Gastrocnemius medialis (tissue), 4 donors: Measurements from ENCODE around the gene PCSK6. TPM values are rescaled to one million over a fixed set of nuclear protein-coding genes. Genes with fewer than 3 reads are reported as not detected.

Experiments used
- ATAC-seq, 2 donors: fragments of 150-250 bp; one replicate each; pipeline ENCODE4 v1.9.1; 2016
- DNase-seq, 2 donors: peaks; one replicate each; pipeline ENCODE4 v3.0.0-alpha.2; 2019
- H3K27ac ChIP-seq, 4 donors: fragments of 200-600 bp; sonication (generic); 1 replicate in 1 of 4; 2 replicates in 3 of 4; pipeline ENCODE4 v1.5.1; 2016 to 2018; ENCODE audit warnings: mild to moderate bottlenecking in 2 of 4, moderate library complexity in 1 of 4
- H3K27me3 ChIP-seq, 3 donors: fragments of 200-600 bp; sonication (generic) in 2 of 3; 1 replicate in 1 of 3; 2 replicates in 2 of 3; pipeline versions ENCODE4 v1.5.1 to v1.6.0; 2016 to 2019; ENCODE audit warnings: mild to moderate bottlenecking in 1 of 3, moderate library complexity in 1 of 3
- H3K36me3 ChIP-seq, 2 donors: fragments of 200-600 bp; sonication (generic) in 1 of 2; one replicate each; pipeline ENCODE4 v1.5.1; 2017 to 2018
- H3K4me1 ChIP-seq, 2 donors: fragments of 200-600 bp; sonication (generic) in 1 of 2; one replicate each; pipeline ENCODE4 v1.5.1; 2016 to 2017; ENCODE audit warnings: mild to moderate bottlenecking in 2 of 2
- H3K4me3 ChIP-seq, 4 donors: fragments of 200-600 bp; sonication (generic) in 3 of 4; 1 replicate in 1 of 4; 2 replicates in 3 of 4; pipeline ENCODE4 v1.5.1; 2016 to 2019; ENCODE audit warnings: mild to moderate bottlenecking in 2 of 4
- H3K9me3 ChIP-seq, 3 donors: fragments of 200-600 bp; sonication (generic) in 2 of 3; 1 replicate in 1 of 3; 2 replicates in 2 of 3; pipeline ENCODE4 v1.5.1; 2016 to 2019
- CTCF ChIP-seq, 5 experiments: fragments of 450-650 bp in 3 of 5; fragments of 200-600 bp in 2 of 5; sonication (generic) in 2 of 5; IDR thresholded peaks in 4 of 5; conservative IDR thresholded peaks in 1 of 5; 1 replicate in 4 of 5; 2 replicates in 1 of 5; pipeline ENCODE4 v1.5.1; 2016 to 2019; ENCODE audit warnings: antibody characterized with exemption in 5 of 5, mild to moderate bottlenecking in 3 of 5, moderate library complexity in 3 of 5
- POLR2A ChIP-seq, 2 donors: fragments of 450-650 bp; IDR thresholded peaks; one replicate each; pipeline ENCODE4 v1.6.1; 2017; ENCODE audit warnings: antibody characterized with exemption in 2 of 2, mild to moderate bottlenecking in 2 of 2, moderate library complexity in 2 of 2
- in situ Hi-C, 4 donors: fragments of 200-750 bp; cut with MboI; loops; one replicate each; pipeline versions ENCODE4 v1.15.0 to v1.8.0; 2017; ENCODE audit warnings: low sequenced_read_pairs in 4 of 4
- intact Hi-C: fragments of 100-400 bp; cut with DNase I; formaldehyde crosslinking; loops from one replicate; pipeline ENCODE4 v1.15.1; 2023; ENCODE audit warnings: low total_unique reads
- total RNA-seq, 4 donors: library from RNA; depleted of rRNA; stranded (reverse); fragments of >200 nt; gene quantifications; one replicate each; pipeline versions ENCODE4 v1.1.0 to v1.2.3, GENCODE V29; 2016

Gene PCSK6
- total RNA-seq, 4 donors from 2014 or later: 12.8 to 46.0 (median 23.6) TPM

- TF ChIP-seq CTCF (IDR thresholded peaks at IDR 0.05 in 4 of 5, conservative IDR thresholded peaks at IDR 0.05 in 1 of 5) (no peak), POLR2A (IDR thresholded peaks at IDR 0.05) (no peak)
- DNase-seq: peak in 1 of 2 donors; percentile 64
- H3K27me3 ChIP-seq: no peaks in the 10 kb centered on the region
- intact Hi-C loops: no loop called here
- peaks cover 0 to 31% of the 10 kb centered on the region in 2 donors for H3K36me3 ChIP-seq
- no peaks in the 10 kb centered on the region for H3K9me3 ChIP-seq
- in situ Hi-C loops: loop anchor here (10.0 to 25.0 kb wide), 4 partner anchors 355 to 655 kb away; partner anchors contain the start of genes ASB7 (in 2 of the 4), LINS1 (in 2 of the 4) and LRRK1 (in 2 of the 4)
- peak overlapping the region in 1 of 4 donors; percentile 17 for H3K4me3 ChIP-seq
- H3K27ac ChIP-seq: peak overlapping the region; percentile 37 to 57 (median 52)
- ATAC-seq: peak; percentile 61 to 63
- H3K4me1 ChIP-seq: peaks cover 2 to 24% of the 10 kb centered on the region in 2 donors
Observed at GRCh38 chr15:101267320-101268104, 222.0 kb downstream of the PCSK6 start.

DNA sequence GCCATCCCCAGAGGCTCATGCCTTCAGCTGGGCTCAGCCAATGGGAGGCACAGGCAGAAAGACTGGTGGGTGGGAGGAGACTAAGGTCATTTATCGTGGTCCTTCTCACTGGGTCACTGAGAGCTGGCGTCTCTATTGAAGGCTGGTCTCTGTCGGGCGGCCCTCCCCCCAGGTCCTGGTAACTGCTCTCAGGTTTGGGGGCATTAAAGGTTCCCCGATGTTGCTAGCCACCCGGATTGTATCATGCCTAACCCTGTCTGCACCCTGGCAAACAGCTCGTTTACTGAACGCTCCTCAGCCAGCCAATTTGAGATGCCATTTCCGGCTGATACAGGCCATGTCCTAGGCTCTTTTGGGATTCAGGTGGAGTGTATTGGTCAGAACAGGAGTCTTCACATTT, 222.7 kb downstream of the PCSK6 start:
- no peak for DNase-seq
- peaks cover 0 to 17% of the 10 kb centered on the region in 2 donors for H3K4me1 ChIP-seq
- in situ Hi-C loops (loop anchor here (10.0 to 25.0 kb wide), 4 partner anchors 354 to 654 kb away; partner anchors contain the start of genes ASB7 (in 2 of the 4), LINS1 (in 2 of the 4) and LRRK1 (in 2 of the 4)), intact Hi-C loops (no loop called here)
- peak overlapping the region in 1 of 4 donors; percentile 17 for H3K4me3 ChIP-seq
- TF ChIP-seq POLR2A (IDR thresholded peaks at IDR 0.05): no peak
- no peak for TF ChIP-seq CTCF (IDR thresholded peaks at IDR 0.05 in 4 of 5, conservative IDR thresholded peaks at IDR 0.05 in 1 of 5)
- H3K27me3 ChIP-seq: no peaks in the 10 kb centered on the region
- peak in 1 of 2 donors; percentile 42 for ATAC-seq
- peaks cover 0 to 24% of the 10 kb centered on the region in 2 donors for H3K36me3 ChIP-seq
- H3K9me3 ChIP-seq: no peaks in the 10 kb centered on the region
- peak overlapping the region; percentile 37 to 57 (median 52) for H3K27ac ChIP-seq

- Histone ChIP-seq H3K9me3 (no peaks in the 10 kb centered on the region), H3K4me1 (peaks cover 0 to 17% of the 10 kb centered on the region in 2 donors), H3K27me3 (no peaks in the 10 kb centered on the region), H3K36me3 (peaks cover 0 to 16% of the 10 kb centered on the region in 2 donors), H3K27ac (peak overlapping the region in 3 of 4 donors; percentile 50 to 57 (median 53)), H3K4me3 (no peak overlapping the region)
- DNase-seq (peak in 1 of 2 donors; percentile 28), ATAC-seq (no peak)
- TF ChIP-seq POLR2A (IDR thresholded peaks at IDR 0.05) (no peak), CTCF (IDR thresholded peaks at IDR 0.05 in 4 of 5, conservative IDR thresholded peaks at IDR 0.05 in 1 of 5) (no peak)
- intact Hi-C loops (no loop called here), in situ Hi-C loops (loop anchor here (10.0 to 25.0 kb wide), 4 partner anchors 354 to 654 kb away; partner anchors contain the start of genes ASB7 (in 2 of the 4), LINS1 (in 2 of the 4) and LRRK1 (in 2 of the 4))
Observed at GRCh38 chr15:101266034-101266433, 223.5 kb downstream of the PCSK6 start.

- Histone ChIP-seq H3K27ac (peak overlapping the region in 1 of 4 donors; percentile 36), H3K36me3 (peaks cover 0 to 9% of the 10 kb centered on the region in 2 donors), H3K4me1 (peaks cover 0 to 17% of the 10 kb centered on the region in 2 donors), H3K27me3 (no peaks in the 10 kb centered on the region), H3K9me3 (no peaks in the 10 kb centered on the region), H3K4me3 (no peak overlapping the region)
- no peak for DNase-seq
- TF ChIP-seq POLR2A (IDR thresholded peaks at IDR 0.05) (no peak), CTCF (IDR thresholded peaks at IDR 0.05 in 4 of 5, conservative IDR thresholded peaks at IDR 0.05 in 1 of 5) (no peak)
- peak; percentile 17 to 29 for ATAC-seq
- intact Hi-C loops (no loop called here), in situ Hi-C loops (loop anchor here (5.0 to 25.0 kb wide), 5 partner anchors 248 to 653 kb away; partner anchors contain the start of genes ASB7 (in 2 of the 4), LINS1 (in 2 of the 4) and LRRK1 (in 2 of the 4))
Observed at GRCh38 chr15:101264911-101265641, 224.4 kb downstream of the PCSK6 start.
